Large intestine (tissue), 3 donors: ENCODE results near the gene RYR1. TPM values are rescaled to one million over a fixed set of nuclear protein-coding genes. Genes with fewer than 3 reads are reported as not detected.

ENCODE experiments used
- DNase-seq, 2 donors: peaks; one replicate each; pipeline versions ENCODE4 v3.0.0 to v3.0.0-alpha.2; 2013
- H3K27ac ChIP-seq: one replicate; pipeline ENCODE4 v1.5.1; 2013; ENCODE audit warnings: low read length
- H3K27me3 ChIP-seq: 2 replicates; pipeline ENCODE4 v1.6.1; 2013; ENCODE audit warnings: low read length; ENCODE audit not compliant: control insufficient read depth, insufficient read depth
- H3K36me3 ChIP-seq: 2 replicates; pipeline ENCODE4 v1.6.1; 2013; ENCODE audit warnings: low read length; ENCODE audit not compliant: control insufficient read depth, insufficient read depth
- H3K4me1 ChIP-seq: one replicate; pipeline ENCODE4 v1.6.1; 2013; ENCODE audit warnings: low read length; ENCODE audit not compliant: control insufficient read depth, insufficient read depth
- H3K4me3 ChIP-seq: one replicate; pipeline ENCODE4 v1.5.1; 2013; ENCODE audit warnings: low read length
- H3K9me3 ChIP-seq: one replicate; pipeline ENCODE4 v1.6.1; 2013; ENCODE audit warnings: mild to moderate bottlenecking, low read depth, low read length, moderate library complexity; ENCODE audit not compliant: control insufficient read depth
- WGBS: methylation state at CpG from one replicate; pipeline ENCODE4 v1.1.5; 2013; ENCODE audit warnings: low lambda C conversion rate; ENCODE audit not compliant: insufficient coverage; 5-methylcytosine and 5-hydroxymethylcytosine counted together
- polyA plus RNA-seq: library from polyadenylated mRNA; unstranded; fragments of 120-200 nt; gene quantifications from one replicate; pipeline ENCODE4 v1.2.1, GENCODE V29; 2013

The RYR1 gene
- polyA plus RNA-seq, 1 donor, result 2.9 TPM

DNA sequence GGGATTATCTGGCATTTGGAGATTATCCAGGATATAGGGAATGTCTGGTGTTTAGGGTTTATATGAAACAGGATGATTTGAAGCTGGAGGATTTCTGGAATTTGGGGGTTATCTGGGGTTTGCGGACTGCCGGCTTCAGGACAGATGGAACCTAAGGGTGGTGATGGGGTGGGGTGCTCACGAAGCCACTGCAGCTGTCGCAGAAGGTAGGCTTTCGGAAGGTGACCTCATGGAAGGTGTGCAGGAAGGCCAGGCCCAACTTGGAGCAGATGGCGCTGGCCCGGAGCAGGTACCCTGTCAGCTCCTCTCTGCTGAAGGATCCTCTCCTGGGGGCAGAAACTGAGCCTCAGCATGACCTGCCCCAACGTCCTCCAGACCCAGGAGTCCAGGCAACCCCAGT, 21.0 kb upstream of the RYR1 start:
- no peaks in the 10 kb centered on the region for H3K27me3 ChIP-seq
- no peak overlapping the region for H3K27ac ChIP-seq
- H3K4me3 ChIP-seq, result no peak overlapping the region
- no peaks in the 10 kb centered on the region for H3K4me1 ChIP-seq
- no CpG with 5 or more reads among the region's 8 CpGs for WGBS
- peaks cover 2% of the 10 kb centered on the region for H3K36me3 ChIP-seq
- no peaks in the 10 kb centered on the region for H3K9me3 ChIP-seq
- DNase-seq, result no peak

DNA sequence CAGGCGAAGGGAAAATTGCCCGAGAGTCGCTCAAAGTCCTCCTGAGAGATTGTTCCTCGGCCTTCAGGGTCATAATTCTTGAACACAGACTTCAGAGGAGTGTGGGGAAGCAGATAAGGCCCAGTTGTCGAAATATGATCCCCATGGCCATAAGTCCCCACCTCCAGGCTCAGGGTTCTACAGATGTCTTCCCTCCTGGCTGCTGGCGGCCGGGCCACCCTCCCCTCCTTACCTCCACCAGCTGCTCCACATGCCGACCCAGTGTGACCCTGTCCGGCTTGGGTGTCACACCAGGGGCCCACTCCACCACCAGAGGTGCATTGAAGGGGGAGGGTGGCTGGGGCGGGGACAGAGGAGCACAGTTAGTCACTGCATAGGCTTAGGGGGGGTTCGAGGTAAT, 20.5 kb upstream of the RYR1 start:
- no CpG with 5 or more reads among the region's 11 CpGs for WGBS
- Histone ChIP-seq H3K36me3 (peaks cover 2% of the 10 kb centered on the region), H3K4me1 (peaks cover 1% of the 10 kb centered on the region), H3K27me3 (peaks cover 3% of the 10 kb centered on the region), H3K9me3 (no peaks in the 10 kb centered on the region), H3K27ac (no peak overlapping the region), H3K4me3 (no peak overlapping the region)
- DNase-seq, result peak in 1 of 2 donors; percentile 23

DNA sequence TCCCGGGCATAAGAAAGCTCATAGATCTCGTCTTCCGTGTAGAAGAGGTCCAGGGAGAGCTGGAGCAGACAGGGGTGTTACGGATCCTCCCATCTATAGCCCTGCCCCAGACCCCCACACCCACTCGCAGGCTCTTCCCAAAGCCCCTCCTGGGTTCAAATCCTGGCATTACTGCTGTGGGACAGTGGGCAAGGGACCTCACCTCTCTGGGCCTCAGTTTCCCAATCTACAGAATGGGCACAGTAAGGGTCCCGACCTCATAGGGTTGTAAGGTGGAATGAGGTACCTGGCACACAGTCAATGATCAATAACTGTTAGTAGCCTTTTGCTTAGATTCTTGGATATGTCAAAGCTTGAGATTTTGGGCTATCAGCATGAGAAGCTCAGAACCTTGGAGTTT, 20.1 kb upstream of the RYR1 start:
- Histone ChIP-seq H3K27ac (no peak overlapping the region), H3K4me3 (no peak overlapping the region), H3K36me3 (peaks cover 2% of the 10 kb centered on the region), H3K27me3 (peaks cover 5% of the 10 kb centered on the region), H3K4me1 (peaks cover 6% of the 10 kb centered on the region), H3K9me3 (no peaks in the 10 kb centered on the region)
- WGBS, result no CpG with 5 or more reads among the region's 6 CpGs
- no peak for DNase-seq

DNA sequence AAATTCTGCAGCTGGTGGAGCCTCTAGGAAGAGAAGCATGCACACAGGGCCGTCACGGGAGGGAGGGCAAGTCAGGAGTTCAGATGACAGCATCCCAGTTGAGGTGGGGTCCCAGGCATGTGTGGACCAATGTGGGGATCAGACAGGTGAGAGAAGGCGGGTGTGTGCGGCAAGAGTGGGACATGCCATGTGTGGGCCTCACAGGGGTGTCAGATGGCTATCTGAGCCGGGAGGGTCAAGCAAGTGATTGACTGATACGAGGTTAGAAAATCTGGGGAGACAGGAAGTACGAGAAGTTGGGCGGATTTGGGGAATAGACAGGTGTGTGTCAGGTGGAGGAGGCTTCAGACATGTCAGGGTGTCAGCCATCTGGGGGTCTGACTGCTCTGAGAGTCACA, 16.3 kb upstream of the RYR1 start:
- Histone ChIP-seq H3K4me1 (peaks cover 7% of the 10 kb centered on the region), H3K27ac (no peak overlapping the region), H3K9me3 (no peaks in the 10 kb centered on the region), H3K36me3 (no peaks in the 10 kb centered on the region), H3K4me3 (no peak overlapping the region), H3K27me3 (peaks cover 7% of the 10 kb centered on the region)
- no CpG with 5 or more reads among the region's 8 CpGs for WGBS
- DNase-seq, result no peak

DNA sequence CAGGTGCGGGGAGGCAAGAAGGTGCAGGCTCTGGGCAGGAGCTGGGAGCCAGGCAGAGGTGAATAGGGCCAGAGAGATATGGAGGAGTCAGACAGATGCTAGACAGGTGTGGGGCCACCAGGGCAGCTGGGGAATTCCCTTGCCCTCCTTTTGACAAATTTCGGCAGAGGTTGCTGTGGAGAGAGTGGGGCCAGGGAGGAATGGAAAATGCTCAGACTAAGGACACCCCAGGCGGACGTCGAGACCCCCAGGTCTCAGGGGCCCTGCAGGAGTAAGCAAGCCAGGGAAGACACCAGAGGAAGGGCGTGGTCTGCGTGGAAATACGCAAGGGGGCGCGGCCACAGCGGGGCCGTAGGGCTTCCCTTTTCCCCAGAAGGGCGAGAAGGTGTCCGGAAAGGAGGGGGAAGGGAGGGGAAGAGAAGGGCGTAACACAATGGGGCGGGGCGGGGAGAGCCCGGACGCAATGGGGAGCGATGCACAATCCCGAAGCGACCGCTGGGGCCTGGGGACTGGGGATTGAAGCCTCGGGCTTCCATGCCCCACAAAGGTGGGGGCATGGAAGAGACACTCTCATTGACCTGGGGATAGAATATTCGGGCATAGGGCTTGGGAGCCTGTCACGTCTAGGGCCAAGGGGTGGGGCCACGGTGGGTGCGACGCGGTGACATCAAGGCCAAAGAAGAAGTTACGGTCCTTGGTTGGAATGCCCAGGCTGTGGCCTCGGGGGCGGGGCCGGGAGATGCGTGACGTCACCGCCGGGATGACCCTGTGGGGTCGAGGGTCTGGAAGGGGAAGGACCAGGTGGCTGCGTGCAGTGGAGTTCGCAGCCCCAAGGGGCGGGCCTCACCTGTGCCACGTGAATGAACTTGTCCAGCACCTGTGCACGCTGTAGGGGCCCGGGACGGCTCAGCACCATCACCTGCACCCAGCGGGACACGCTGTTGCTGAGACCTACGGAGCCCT, 15.7 kb upstream of the RYR1 start:
- H3K9me3 ChIP-seq, result no peaks in the 10 kb centered on the region
- peaks cover 7% of the 10 kb centered on the region for H3K27me3 ChIP-seq
- no CpG with 5 or more reads among the region's 49 CpGs for WGBS
- H3K36me3 ChIP-seq, result no peaks in the 10 kb centered on the region
- peak overlapping the region; percentile 24 for H3K4me3 ChIP-seq
- H3K27ac ChIP-seq, result no peak overlapping the region
- peaks cover 7% of the 10 kb centered on the region for H3K4me1 ChIP-seq
- peak; percentile 50 to 63 for DNase-seq

DNA sequence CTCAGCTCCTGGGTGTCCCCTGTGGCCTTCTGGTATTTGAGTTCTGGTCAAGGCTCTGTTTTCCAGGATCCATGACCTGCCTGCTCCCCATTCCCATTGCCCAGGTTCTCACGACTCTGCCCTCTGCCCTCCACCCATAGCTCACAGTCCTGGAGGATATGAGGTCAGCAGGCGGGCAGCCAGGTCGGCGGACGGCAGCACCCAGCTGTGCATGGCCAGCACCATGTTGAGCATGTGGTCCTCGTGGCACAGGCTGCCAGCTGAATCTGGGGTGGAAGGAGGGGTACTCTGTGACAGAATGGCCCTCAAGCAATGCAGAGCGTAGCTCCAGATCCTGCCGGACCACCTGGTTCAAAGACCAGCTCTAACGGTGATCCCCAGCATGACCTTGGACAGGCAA, 12.6 kb upstream of the RYR1 start:
- H3K27ac ChIP-seq, result no peak overlapping the region

DNA sequence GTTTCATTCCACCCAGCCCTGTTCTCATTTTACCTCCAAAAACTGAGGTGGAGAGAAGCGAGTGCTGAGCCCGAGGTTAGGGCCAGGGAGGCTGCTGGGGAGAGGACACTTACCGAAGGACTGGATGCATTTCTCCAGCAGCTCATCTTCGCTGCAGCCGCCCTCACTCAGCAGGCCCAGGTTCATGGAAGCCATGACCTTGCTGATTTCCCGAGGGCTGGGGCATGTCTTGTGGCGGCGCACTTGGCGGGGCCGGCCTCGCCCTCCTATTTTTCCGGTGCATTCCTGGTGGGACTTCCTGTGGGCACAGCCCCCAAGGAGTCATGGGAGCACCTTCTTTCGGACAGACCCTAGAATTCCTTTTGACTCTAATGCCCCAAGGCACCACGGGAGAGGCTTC, 11.6 kb upstream of the RYR1 start:
- H3K4me3 ChIP-seq, result no peak overlapping the region
- WGBS, result no CpG with 5 or more reads among the region's 14 CpGs
- no peak overlapping the region for H3K27ac ChIP-seq
- H3K36me3 ChIP-seq, result no peaks in the 10 kb centered on the region
- no peak for DNase-seq
- H3K27me3 ChIP-seq, result peaks cover 13% of the 10 kb centered on the region
- H3K4me1 ChIP-seq, result peaks cover 7% of the 10 kb centered on the region
- H3K9me3 ChIP-seq, result no peaks in the 10 kb centered on the region

More for the DNA sequence above, 12.6 kb upstream of the RYR1 start:
- no peaks in the 10 kb centered on the region for H3K9me3 ChIP-seq
- H3K4me1 ChIP-seq, result peaks cover 7% of the 10 kb centered on the region
- no peak overlapping the region for H3K4me3 ChIP-seq
- H3K36me3 ChIP-seq, result no peaks in the 10 kb centered on the region
- no peak for DNase-seq
- H3K27me3 ChIP-seq, result peaks cover 13% of the 10 kb centered on the region
- no CpG with 5 or more reads among the region's 9 CpGs for WGBS

DNA sequence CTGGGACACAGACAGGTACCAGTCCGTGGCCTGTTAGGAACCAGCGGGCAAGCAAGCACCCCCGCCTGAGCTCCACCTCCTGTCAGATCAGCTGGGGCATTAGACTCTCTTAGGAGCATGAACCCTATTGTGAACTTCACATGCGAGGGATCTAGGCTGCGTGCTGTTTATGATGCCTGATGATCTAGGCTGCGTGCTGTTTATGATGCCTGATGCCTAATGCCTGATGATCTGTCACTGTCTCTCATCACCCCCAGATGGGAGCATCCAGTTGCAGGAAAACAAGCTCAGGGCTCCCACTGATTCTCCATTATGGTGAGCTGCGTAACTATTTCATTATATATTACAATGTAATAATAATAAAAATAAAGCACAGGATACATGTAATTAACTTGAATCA, 11.1 kb upstream of the RYR1 start:
- no peak overlapping the region for H3K27ac ChIP-seq
- WGBS, result no CpG with 5 or more reads among the region's 7 CpGs
- no peaks in the 10 kb centered on the region for H3K36me3 ChIP-seq
- DNase-seq, result no peak
- no peak overlapping the region for H3K4me3 ChIP-seq
- no peaks in the 10 kb centered on the region for H3K9me3 ChIP-seq
- peaks cover 7% of the 10 kb centered on the region for H3K4me1 ChIP-seq
- H3K27me3 ChIP-seq, result peaks cover 13% of the 10 kb centered on the region

DNA sequence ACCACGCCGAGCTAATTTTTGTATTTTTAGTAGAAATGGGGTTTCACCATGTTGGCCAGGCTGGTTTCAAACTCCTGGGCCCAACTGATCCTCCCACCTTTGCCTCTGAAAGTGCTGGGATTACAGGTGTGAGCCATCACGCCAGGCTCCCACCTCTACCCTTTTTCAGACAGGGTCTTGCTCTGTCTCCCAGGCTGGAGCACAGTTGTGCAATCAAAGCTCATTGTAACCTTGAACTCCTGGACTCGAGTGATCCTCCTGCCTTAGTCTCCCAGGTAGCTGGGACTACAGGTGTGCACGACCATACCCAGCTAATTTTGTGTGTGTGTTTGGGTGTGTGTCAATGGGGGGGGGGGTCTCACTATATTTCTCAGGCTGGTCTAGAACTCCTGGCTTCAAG, 9.2 kb upstream of the RYR1 start:
- no peak overlapping the region for H3K4me3 ChIP-seq
- H3K27ac ChIP-seq, result no peak overlapping the region
- DNase-seq, result no peak
- no peaks in the 10 kb centered on the region for H3K9me3 ChIP-seq
- WGBS, result no CpG with 5 or more reads among the region's 5 CpGs
- H3K4me1 ChIP-seq, result no peaks in the 10 kb centered on the region
- no peaks in the 10 kb centered on the region for H3K36me3 ChIP-seq
- peaks cover 8% of the 10 kb centered on the region for H3K27me3 ChIP-seq

DNA sequence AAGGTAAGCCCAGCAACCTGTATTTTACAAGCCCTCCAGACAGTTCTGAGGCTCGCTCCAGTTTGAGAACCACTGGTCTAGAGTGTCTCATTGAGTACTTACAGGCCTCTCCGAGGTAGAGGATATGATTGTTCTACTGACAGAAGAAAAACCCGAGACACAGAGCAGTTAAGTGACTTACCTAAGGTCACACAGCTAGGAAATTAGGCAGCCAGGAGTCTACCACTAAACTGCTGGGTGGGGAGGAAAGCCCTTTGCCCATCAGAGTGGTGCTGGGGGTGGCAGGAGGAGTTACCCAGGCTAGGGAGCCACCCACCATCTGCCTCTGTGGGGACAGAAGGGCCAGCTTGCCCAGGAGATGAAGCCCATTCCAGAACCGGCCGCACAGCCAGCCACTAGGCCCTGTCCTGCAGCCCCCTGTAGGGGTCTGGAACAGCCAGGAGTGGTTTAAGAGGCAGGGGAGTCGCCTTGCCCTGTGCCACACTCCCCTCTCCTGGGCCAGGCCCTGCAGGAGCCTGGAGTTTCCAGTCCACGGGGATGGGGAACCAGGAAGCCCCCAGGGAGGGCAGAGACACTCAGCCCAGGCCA, 8.2 kb upstream of the RYR1 start:
- H3K27ac ChIP-seq, result no peak overlapping the region
- WGBS, result 86% methylated on average over 2 of the region's 7 CpGs
- no peaks in the 10 kb centered on the region for H3K4me1 ChIP-seq
- no peak overlapping the region for H3K4me3 ChIP-seq
- peaks cover 11% of the 10 kb centered on the region for H3K27me3 ChIP-seq
- H3K9me3 ChIP-seq, result no peaks in the 10 kb centered on the region
- no peak for DNase-seq
- no peaks in the 10 kb centered on the region for H3K36me3 ChIP-seq
